Germinal center (tissue), 1 donor: ENCODE measurements around the gene ZNF436.
A peak's percentile ranks its signal among the peaks of the same experiment; 100 is the strongest.
"Not testable (repeated sequence)": the region's sequence is repeated elsewhere in the genome, so short reads cannot be mapped to it uniquely, and the experiment has no call there.

Source experiments
- DNase-seq: peaks from one replicate; pipeline ENCODE4 v3.0.0; 2012; ENCODE audit warnings: mixed read lengths, low spot score

The ZNF436 gene

DNA sequence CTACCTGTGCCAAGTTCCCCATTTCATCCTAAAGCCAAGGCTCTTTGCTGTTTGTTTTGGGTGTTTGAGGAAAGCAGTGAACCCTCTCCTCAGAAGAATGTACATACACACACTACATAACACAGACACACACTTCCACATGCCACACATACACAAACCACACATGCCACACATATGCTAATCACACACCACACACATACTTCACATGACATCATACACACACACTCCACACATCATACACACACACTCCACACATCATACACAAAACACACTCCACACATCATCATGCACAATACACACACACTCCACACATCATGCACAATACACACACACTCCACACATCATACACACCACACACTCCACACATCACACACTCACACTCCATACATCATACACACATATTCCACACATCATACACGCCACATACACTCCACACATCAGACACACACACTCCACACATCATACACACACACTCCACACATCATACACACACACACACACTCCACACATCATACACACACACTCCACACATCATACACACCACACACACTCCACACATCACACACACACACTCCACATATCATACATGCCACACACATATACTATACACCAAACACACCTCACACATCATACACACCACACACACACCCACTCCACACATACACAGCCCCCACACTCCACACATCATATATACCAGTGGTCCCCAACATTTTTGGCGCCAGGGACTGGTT lies 22.7 kb upstream of the ZNF436 start:
- no peak for DNase-seq

DNA sequence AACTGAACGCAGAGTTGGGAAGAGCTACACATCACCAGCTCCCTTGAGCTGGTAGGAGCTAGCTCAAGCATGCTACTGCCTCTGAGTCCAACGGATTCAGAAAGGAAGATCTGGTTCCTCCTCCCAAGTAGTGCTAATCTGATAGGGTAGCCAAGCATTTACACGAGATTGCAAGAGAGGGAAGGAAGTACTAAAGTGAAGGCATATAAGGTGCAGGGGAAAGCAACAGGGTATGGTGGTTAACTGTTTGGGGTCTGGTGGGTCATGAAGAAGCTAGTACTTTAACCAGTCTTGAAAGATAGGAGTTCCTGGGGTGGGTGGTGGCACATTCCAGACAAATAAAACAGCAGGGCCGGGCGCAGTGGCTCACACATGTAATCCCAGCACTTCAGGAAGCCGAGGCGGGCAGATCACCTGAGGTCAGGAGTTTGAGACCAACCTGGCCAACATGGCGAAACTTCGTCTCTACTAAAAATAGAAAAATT lies 20.2 kb upstream of the ZNF436 start:
- no peak for DNase-seq

DNA sequence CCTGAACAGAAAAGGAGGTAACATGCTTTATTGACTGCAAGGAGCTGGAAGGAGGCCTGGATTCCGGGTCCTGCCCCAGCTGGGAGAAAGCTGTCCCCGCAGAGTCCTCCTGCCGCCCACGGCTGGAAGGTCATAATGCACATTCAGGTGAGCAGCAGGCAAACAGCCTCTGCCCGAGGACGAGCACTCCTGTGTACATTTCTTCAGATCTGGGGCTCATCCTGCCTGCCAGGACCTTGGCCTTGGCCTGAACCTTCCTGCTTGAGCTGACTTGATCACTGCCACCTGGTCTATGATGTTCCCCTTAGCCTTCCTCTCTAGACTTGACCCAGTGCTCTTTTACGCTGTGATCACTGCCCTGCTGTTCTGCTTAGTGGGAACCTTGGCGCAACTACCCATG lies 17.9 kb upstream of the ZNF436 start:
- DNase-seq = no peak

DNA sequence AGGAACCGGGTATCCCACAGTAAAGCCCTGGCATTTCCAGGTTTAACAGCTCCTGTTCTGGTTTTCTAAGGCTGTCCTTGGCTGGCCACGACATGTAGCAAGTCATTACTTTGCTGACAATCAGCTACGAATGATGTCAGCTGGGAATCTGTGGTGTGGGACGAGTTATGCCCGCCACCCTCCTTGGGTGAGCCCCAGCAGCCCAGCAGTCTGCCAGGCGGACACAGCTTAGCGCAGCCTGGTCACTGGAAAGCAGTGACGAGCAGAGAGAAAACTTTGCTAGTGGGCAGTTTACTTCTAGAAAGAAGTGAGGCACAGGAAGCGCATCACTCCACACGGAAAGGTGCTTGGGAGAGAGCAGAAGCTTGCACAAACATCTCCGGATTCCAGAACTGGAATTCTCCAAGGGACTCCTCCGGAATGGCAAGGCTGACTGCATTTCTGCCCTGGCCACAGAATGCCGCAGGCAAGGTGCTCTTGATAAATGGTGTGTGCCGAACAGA lies 15.5 kb upstream of the ZNF436 start:
- no peak for DNase-seq

DNA sequence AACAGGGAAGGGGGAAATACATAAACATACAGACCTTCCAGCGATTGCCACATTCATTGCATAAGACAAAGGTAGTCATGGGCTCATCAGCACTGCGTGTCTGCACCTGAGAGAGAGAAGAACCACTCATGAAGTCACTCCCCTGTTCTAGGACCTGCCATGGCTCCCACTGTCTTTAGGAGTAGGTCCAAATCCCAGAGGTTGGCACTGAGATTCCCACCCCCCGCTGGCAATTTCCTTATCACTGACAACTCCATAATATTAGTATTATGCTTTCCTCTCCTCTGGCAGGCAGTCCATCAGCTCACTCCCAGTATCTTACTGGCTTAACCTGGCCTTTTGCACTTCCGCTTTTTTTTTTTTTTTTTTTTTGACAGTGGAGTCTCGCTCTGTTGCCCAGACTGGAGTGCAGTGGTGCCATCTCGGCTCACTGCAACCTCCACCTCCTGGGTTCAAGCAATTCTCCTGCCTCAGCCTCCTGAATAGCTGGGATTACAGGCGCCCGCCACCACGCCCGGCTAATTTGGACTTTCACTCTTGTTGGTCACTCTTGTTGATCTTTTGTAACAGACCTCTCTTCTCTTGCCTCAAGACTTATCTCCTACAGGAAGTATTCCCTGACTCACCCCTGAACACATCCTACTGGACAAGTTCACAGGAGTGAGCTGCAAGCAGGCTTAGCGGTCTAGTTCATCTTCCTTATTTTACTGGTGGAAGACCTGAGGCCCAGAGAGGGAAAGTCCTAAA lies 14.8 kb upstream of the ZNF436 start:
- DNase-seq = no peak

DNA sequence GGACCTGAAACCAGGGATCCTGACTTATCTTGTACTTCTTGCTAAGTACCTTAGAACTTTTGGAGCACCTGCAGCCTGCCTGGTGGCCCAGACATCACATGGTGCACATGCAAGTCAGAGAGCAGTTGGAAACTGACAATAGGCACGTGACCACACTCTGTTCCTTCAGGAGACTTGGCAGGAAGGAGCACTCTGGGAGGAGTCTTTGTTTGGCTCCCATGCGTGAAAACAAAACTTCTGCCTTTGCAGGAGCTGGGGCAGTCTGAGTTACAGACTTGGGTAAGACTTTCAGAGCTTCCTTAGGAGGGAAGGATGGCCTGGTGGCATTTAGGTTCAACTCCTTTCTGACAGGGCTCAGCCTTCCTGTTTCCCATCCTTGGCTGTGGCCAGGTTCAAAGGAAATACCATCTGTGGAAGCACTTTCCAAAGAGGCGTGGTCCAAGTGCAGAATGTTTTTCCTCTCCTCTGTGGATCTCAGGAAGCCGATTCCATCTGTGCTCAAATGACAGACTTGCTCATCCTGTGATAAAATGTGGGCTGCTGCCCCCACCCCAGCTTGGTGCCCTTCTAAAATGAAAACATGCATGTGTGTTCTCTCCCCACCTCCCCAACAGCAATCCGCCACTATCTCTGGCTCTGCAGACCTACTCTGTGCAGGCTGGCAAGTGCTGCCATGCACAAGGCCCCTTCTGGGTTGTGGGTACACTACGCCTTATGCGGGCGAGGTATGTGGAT lies 14.1 kb upstream of the ZNF436 start:
- no peak for DNase-seq

DNA sequence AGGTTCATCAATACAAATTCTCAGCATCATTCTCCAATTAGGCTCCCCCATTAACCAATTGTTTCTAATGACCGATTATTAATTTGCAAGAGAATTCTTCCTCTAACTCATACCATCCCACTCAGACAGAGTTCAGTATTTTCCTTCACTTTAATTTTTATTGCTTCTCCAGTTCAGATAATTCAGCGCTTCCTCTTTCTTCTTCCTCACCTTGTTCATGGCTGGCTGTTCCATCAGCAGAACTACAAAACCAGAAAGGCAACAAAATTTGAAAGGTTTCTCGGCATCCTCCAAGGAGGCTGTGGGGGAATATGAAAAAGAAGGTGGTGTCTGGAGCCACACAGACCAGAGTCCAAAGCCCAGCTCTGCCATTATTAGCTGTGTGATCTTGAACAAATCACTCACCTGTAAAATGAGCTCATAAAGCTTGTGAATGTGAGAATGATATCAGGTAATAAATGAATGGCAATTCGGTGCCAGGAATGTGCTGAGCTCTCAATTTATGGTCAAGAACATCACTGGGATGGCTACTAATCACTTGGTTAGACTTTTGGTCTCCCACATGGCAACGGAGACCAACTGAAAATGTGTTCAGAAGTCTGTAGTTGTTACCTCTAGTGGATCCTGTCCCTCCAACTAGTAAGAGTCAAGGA lies 11.7 kb upstream of the ZNF436 start:
- DNase-seq = no peak

DNA sequence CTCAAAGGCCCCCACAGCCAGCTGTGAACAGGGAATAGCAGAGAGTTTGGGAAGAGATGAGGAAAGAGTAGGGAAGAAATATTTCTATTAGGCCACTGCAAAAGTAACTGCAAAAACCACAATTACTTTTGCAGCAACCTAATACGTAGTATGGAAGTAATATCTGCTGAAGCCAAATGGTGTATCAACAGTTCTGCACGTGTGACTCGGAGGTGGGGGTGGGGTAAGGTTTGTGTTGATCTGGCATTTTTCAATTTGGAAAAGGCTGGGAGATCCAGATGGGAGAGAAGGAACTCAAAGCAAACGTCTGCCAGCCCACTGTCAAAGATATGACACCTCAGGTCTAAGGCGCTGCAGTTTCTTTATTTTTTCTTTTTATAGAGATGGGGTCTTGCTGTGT lies 11.1 kb upstream of the ZNF436 start:
- DNase-seq = no peak

DNA sequence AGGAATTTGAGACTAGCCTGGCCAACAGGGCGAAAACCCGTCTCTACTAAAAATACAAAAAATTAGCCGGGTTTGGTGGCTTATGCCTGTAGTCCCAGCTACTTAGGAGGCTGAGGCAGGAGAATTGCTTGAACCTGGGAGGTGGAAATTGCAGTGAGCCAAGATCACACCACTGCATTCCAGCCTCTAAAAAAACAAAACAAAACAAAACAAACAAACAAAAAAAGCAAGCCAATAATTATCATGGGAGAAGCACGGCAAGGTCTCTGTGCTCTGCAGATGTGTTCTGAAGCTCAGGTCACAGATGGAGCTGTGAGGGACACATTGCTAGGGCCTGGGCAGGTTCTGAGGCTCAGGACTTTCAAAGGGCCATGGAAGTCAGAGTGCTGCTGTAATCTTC lies 10.6 kb upstream of the ZNF436 start:
- DNase-seq = not testable (repeated sequence)

DNA sequence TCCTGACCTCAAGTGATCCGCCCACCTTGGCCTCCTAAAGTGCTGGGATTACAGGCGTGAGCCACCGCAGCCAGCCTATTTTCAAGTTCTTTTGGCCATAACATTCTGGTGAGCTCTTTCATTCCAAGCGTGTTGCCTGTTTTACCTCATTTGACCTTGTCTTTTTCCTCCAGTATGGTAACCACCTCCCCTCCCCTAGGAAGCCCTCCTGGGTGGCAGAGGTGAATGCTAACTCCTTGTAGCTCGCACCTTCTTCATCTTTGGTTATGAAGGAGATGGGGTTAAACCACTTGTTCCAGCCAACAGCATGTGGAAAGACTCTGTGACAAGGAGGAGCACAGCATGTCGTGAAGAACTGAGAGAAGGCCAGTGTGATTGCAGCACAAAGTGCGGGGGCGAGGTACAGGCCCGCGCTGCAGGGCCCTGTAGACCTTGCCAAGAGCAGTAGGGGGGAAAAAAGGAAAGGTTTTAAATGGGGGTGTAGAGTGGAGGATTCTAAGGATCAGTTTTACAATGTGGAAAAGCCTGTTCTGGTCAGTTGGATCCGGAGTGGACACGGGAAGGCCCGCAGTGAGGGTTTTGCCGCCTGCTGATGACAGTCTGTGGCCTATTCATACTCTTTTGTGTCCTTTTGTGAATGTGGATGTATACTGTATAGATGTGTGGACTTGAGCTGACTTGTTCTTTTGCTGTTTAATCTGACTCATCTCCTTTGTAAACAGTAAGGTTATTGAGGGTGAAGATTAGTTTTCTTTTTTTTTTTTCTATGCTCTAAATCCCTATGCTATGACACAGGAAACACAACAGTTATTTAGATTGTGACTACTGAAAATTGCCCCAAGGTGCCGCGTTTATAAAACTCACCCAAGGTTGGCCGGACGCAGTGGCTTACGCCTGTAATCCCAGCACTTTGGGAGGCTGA lies 7.5 kb upstream of the ZNF436 start:
- no peak for DNase-seq

DNA sequence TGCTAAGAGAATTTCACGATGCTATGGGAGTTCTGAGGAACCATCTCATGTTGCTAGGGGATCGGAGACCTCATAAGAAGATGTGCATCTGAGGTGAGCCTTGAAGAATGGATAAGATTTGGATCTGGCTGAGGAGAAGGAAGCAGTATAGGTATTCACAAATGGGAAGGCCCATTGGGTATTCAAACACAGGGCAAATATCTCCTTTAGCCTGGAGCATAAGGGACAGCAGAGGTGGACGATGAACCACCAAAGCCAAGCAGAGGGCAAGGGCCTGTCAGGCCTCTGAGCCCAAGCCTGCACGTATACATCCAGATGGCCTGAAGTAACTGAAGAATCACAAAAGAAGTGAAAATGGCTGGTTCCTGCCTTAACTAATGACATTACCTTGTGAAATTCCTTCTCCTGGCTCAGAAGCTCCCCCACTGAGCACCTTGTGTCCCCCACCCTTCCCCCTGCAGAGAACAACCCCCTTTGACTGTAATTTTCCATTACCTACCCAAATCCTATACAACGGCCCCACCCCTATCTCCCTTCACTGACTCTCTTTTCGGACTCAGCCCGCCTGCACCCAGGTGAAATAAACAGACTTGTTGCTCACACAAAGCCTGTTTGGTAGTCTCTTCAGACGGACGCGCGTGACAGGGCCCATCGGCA lies 4.6 kb upstream of the ZNF436 start:
- not testable (repeated sequence) for DNase-seq

DNA sequence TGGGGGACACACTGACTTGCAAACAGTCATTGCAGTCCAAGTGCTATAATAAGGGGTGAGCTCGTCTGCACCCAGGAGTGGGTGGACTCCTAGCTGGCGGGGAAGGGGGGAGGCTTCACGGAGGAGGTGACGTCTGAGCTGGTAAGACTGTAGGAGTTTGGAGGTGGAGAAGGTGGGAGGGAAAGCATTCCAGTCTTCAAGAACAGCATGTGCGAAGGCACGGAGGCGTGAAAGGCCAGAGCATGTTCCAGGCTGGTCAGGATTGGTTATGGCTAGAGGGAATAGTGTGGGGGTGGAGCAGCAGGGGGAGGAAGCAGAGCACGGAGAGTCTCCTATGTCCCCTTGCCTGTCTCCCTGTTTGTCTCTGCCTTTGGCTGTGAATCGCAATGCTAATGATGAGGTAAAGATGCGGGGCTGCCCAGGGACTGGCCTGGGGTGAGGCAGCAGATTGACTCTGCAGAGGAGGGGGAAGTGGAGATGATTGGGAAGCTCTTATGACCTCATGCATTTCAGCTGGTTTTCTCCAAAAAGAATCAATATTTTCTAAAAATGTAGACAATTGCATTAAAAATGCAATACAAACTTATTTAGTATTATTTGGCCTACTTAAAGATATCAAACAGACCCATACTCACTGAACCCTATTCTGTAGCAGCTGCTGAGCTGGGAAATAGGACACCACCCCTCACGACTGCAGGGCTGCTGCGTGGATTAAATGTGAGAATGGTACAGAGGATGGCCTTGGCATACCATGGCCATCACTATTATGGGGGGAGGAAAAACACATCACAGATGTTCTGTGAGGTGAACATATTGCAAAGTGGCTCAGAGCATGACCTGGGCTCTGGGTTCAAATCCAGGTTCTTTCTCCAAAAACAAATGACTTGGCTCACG lies 2.6 kb upstream of the ZNF436 start:
- DNase-seq = no peak

DNA sequence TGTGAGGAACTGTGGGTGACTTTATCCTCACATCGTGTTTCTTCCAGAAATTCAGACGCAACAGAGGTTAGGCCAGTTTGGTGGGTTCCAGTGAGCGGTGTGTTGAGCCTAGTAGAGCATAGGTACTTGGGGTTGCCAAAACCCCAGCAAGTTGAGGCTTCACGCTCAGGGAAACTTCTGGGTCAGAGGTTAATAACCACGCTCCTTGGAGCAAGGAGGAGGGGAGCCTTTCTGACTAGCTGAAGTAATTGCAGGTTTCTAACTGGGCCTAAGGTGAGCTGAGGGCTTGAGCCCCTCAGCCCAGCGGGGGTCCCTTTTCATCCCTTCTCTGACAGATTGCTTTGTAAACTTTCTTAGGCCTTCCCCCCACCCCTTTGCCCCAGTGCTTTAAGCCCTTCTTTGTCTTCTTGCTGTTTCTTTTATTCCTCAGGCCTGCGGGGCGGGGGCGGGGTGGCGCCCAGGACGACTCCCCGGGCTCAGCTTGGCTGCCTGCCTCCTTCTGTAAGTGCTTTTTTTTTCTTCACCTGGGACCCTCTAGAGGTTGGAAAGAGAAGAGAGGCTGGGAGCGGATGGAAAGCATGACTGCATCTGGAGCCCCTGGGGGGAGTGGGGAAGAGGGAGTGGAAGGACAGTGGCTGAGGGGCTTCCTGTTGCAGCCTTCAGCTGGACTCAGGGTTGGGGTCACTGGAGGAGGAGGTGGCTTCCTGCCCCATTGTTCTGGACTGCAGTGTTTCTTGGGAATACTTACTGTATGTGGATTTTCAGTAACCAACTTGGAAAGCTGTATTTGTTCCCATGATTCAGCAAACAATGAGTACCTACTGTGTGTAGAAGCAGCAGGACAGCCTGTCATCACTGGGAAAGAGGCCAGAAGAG lies 1.3 kb upstream of the ZNF436 start:
- DNase-seq = no peak

DNA sequence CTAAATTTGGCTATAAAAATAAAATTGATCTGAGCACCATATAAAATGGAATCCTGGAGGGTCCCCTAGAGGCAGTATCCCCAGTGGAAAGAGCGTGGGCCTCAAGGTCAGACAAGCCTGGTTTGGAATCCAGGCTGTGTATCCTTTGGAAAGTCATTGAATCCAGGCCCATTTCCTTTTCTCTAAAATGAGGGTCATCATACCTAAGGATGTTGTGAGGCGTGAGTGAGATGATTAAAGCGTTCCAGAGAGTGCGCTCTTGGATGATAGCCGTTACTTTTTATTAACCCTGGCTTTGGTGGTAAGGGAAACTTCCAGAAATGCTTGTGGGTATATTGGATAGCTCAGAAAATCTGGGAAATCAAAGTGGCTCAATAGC lies 683 bp upstream of the ZNF436 start:
- DNase-seq = no peak

DNA sequence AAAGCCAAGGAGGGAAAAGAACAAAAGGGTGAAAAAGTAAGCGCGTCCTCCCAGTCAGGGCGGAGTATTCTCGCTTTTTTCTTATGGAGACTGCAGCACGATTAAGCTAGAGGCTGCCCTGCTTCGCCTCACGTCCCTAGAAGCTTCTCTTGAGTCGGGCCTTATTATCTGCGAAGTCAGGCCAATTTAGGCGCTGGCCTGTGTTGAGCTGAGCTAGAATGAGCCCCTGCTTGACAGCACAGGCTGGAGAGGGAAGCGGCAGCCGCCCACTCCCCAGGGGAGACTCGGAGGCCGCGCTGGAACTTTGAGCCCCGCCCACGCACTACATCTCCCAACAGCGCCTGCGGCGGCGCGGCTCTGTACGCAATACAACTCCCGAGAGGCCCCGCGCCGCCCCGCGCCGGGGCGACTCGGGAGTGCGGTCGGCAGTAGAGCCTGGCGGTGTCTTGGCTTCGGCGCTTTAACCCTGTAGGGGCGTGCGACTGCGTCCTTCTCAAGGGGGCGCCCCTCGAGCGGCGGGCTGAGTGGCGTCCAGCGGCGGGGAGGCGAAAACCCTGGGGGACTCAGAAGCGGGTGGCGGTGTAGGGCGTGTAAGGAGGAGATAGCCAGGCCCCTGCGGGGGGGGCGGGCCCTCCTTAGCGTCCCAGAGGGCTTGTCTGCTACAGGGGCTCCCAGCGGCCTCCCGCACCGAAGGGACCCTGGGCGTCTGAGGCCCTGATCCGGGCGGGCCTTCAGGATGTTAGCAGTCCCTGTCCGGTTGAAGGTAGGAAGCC lies 888 bp downstream of the ZNF436 start:
- DNase-seq = peak; percentile 90

DNA sequence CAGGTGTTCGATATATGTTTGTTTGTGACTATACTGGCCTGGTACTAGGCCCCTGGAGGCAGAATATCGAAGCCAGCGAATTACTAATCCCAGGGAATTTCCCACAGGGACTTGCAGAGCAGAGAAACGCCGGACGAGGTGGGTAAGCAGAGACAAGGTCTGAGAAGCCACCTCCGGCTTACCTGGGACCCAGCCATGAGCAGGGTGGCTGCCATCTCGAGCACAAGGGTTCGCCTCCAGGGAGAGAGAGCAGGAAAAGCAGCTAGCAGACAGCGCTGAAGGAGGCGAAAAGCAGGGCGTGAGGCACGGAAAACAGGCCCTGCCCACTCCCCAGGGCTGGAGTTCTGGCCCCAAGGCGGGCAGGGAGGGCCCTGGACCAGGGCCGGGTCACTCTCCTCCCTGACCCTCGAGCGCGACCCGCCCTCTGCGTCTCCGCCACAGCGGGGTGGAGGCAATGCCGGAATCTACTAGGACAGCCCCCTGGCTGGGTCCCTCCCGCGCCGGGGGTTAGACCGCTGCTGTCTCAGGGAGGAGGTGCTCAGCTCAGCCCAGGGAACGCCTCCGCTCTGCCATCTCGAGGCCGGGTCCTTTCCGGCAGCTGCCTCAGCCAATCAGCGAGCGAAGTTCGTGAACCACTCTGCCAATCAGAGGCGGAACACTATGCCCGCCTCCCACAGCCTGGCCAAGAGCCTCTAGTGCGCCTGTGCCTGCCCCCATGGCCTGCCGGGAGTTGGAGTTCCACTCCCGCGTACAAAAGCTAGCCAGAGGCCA lies 1.7 kb downstream of the ZNF436 start:
- DNase-seq = peak; percentile 100

DNA sequence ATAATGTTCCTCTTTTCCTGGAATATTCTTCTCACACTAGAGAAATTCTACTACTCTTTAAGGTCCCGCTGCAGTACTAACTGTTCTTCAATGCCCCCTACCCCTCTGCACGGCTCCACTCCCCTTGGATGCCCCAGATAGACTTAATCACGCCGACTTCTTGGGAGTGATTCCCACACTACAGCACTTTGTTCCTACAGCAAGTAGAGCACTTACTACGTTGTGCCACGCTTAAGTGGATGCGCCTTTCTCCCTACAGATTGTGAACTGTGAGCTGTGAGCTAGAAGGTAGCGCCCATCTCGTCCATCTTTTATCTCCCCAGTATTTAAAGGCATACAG lies 2.2 kb downstream of the ZNF436 start:
- DNase-seq = no peak
